GM06990 (cell line): ENCODE data around the gene DCBLD1.

ENCODE experiments used
- DNase-seq: peaks from one replicate; pipeline ENCODE4 v3.0.0-alpha.2; 2011; ENCODE audit not compliant: insufficient read length; ENCODE audit errors: extremely low read depth
- H3K27me3 ChIP-seq: replicated peaks from 2 replicates; pipeline ENCODE4 v1.6.0; 2011; ENCODE audit warnings: low read length; ENCODE audit not compliant: control insufficient read depth, insufficient read depth
- H3K36me3 ChIP-seq: 2 replicates; pipeline ENCODE4 v1.5.1; 2011; ENCODE audit warnings: low read length; ENCODE audit not compliant: control insufficient read depth, insufficient read depth
- H3K4me3 ChIP-seq: replicated peaks from 2 replicates; pipeline ENCODE4 v1.5.1; 2011; ENCODE audit warnings: low read depth, mild to moderate bottlenecking, control low read depth, low read length
- TF ChIP-seq, protein P1 (sequence below): IDR thresholded peaks from 2 replicates; pipeline ENCODE4 v1.5.1; 2011; ENCODE audit warnings: low read length, control low read depth, mild to moderate bottlenecking, inconsistent platforms; ENCODE audit not compliant: insufficient read depth, poor library complexity, severe bottlenecking

Gene DCBLD1

GRCh38 chr6:117456998-117457397, 25.5 kb upstream of the DCBLD1 start:
- H3K4me3 ChIP-seq: no peak overlapping the region
- H3K27me3 ChIP-seq: no peaks in the 10 kb centered on the region
- TF ChIP-seq, protein P1, sequence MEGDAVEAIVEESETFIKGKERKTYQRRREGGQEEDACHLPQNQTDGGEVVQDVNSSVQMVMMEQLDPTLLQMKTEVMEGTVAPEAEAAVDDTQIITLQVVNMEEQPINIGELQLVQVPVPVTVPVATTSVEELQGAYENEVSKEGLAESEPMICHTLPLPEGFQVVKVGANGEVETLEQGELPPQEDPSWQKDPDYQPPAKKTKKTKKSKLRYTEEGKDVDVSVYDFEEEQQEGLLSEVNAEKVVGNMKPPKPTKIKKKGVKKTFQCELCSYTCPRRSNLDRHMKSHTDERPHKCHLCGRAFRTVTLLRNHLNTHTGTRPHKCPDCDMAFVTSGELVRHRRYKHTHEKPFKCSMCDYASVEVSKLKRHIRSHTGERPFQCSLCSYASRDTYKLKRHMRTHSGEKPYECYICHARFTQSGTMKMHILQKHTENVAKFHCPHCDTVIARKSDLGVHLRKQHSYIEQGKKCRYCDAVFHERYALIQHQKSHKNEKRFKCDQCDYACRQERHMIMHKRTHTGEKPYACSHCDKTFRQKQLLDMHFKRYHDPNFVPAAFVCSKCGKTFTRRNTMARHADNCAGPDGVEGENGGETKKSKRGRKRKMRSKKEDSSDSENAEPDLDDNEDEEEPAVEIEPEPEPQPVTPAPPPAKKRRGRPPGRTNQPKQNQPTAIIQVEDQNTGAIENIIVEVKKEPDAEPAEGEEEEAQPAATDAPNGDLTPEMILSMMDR: no peak
- DNase-seq: no peak
- no peaks in the 10 kb centered on the region for H3K36me3 ChIP-seq

- Histone ChIP-seq H3K27me3 (no peaks in the 10 kb centered on the region), H3K36me3 (no peaks in the 10 kb centered on the region), H3K4me3 (no peak overlapping the region)
- no peak for DNase-seq
- TF ChIP-seq, protein P1: no peak
Measured at GRCh38 chr6:117459204-117459944, 23.1 kb upstream of the DCBLD1 start.

- H3K27me3 ChIP-seq: no peaks in the 10 kb centered on the region
- DNase-seq: no peak
- no peak overlapping the region for H3K4me3 ChIP-seq
- no peaks in the 10 kb centered on the region for H3K36me3 ChIP-seq
- TF ChIP-seq, protein P1: no peak
Measured at GRCh38 chr6:117463762-117464665, 18.5 kb upstream of the DCBLD1 start.

- Histone ChIP-seq H3K27me3 (no peaks in the 10 kb centered on the region), H3K4me3 (no peak overlapping the region), H3K36me3 (no peaks in the 10 kb centered on the region)
- no peak for DNase-seq
- TF ChIP-seq, protein P1: no peak
Measured at GRCh38 chr6:117464700-117465099, 17.8 kb upstream of the DCBLD1 start.

- Histone ChIP-seq H3K4me3 (no peak overlapping the region), H3K36me3 (no peaks in the 10 kb centered on the region), H3K27me3 (no peaks in the 10 kb centered on the region)
- TF ChIP-seq, protein P1: no peak
- DNase-seq: no peak
Measured at GRCh38 chr6:117465691-117466090, 16.8 kb upstream of the DCBLD1 start.
